Measurements from ENCODE around the gene KANSL1. TPM values are rescaled to one million over a fixed set of nuclear protein-coding genes. Genes with fewer than 3 reads are reported as not detected.

KANSL1 gene
- polyA plus RNA-seq, 1 of the 3 experiments (the other 2 are of a cell fraction): 10.0 TPM

DNA sequence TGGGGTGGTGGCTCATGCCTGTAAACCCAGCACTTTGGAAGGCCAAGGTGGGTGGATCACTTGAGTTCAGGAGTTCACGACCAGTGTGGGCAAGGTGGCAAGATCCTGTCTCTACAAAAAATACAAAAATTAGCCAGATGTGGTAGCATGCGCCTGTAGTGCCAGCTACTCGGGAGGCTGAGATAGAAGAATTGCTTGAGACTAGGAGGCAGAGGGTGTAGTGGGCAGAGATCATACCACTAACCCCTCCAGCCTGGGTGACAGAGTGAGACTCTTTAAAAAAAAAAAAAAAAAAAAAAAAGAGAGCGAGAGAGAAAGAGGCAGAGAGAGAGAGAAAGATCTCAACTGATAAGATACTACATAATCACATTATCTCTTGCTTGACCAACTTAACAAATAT, 45.9 kb downstream of the KANSL1 start:
- Histone ChIP-seq H3K79me2 (ENCODE audit: insufficient read depth) (peaks cover 100% of the 10 kb centered on the region), H3K4me1 (ENCODE audit: control insufficient read depth in 1 of 2, insufficient read depth in 2 of 2, low read depth in 1 of 2, low read length in 1 of 2) (peaks cover 9 to 18% of the 10 kb centered on the region in 2 experiments; a peak in 3 of 4 replicates), H2AFZ (ENCODE audit: low read depth) (no peak overlapping the region), H3K4me2 (no peak overlapping the region), H3F3A (replicated peaks; ENCODE audit: insufficient read depth) (peaks cover 6% of the 10 kb centered on the region), H3K27me3 (ENCODE audit: insufficient read depth) (no peaks in the 10 kb centered on the region), H4K20me1 (ENCODE audit: insufficient read depth) (peaks cover 98% of the 10 kb centered on the region), H3K27ac (ENCODE audit: low read depth in 2 of 2, low read length in 1 of 2) (no peak overlapping the region), H3K9ac (no peak overlapping the region), H3K4me3 (ENCODE audit: low read depth in 2 of 2, low read length in 1 of 2) (no peak overlapping the region), H3K36me3 (replicated peaks in 1 of 2; ENCODE audit: control insufficient read depth in 1 of 2, insufficient read depth in 2 of 2, low read length in 1 of 2) (peaks cover 0 to 7% of the 10 kb centered on the region in 2 experiments), H3K9me3 (no peaks in the 10 kb centered on the region), H3K9me2 (no peaks in the 10 kb centered on the region)
- CTCF ChIA-PET: interaction anchor here (0.6 to 1.0 kb wide), 2 partner anchors 8 to 17 kb away, joined by 3 to 4 read pairs; no protein-coding TSS in a partner anchor
- TF ChIP-seq YY1 (IDR thresholded peaks at IDR 0.05; ENCODE audit: low read depth) (no peak), MEF2A (IDR thresholded peaks at IDR 0.05; ENCODE audit: borderline replicate concordance, low read depth) (no peak), TEAD4 (IDR thresholded peaks at IDR 0.05; ENCODE audit: borderline replicate concordance, insufficient read depth) (no peak), NRF1 (IDR thresholded peaks at IDR 0.05; ENCODE audit: low read depth, low read length) (no peak), RFX5 (IDR thresholded peaks at IDR 0.05; ENCODE audit: low read length) (no peak), NFIC (IDR thresholded peaks at IDR 0.05; ENCODE audit: borderline replicate concordance) (no peak), SMC3 (IDR thresholded peaks at IDR 0.05; ENCODE audit: low read depth, low read length) (no peak)
- TF ChIP-seq, protein P1, sequence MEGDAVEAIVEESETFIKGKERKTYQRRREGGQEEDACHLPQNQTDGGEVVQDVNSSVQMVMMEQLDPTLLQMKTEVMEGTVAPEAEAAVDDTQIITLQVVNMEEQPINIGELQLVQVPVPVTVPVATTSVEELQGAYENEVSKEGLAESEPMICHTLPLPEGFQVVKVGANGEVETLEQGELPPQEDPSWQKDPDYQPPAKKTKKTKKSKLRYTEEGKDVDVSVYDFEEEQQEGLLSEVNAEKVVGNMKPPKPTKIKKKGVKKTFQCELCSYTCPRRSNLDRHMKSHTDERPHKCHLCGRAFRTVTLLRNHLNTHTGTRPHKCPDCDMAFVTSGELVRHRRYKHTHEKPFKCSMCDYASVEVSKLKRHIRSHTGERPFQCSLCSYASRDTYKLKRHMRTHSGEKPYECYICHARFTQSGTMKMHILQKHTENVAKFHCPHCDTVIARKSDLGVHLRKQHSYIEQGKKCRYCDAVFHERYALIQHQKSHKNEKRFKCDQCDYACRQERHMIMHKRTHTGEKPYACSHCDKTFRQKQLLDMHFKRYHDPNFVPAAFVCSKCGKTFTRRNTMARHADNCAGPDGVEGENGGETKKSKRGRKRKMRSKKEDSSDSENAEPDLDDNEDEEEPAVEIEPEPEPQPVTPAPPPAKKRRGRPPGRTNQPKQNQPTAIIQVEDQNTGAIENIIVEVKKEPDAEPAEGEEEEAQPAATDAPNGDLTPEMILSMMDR (IDR thresholded peaks at IDR 0.05): no peak
- no peak for DNase-seq
- WGBS (ENCODE audit: low lambda C conversion rate): 91% methylated on average over 4 of the region's 4 CpGs
- POLR2A ChIA-PET: no interaction called here

DNA sequence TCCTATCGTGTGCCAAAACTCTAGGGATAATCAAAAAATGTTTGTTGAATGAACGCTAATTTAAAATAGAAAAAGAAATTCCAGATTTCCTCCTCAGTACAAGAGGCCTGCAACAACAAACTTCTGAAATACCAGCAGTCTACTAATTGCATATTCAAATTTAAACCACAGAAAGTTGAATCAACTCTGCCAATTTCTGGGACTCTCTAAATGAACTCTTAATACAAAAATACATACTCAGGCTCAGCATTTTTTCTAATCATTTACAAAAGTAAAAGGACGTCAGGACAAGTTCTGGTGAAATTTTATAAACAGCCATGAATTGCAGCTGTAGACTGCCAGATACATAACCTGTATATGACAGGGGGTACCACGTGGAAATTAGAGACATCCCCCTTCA, 49.0 kb downstream of the KANSL1 start:
- H3F3A ChIP-seq (replicated peaks; ENCODE audit: insufficient read depth): peaks cover 18% of the 10 kb centered on the region
- no peak overlapping the region for H3K4me2 ChIP-seq
- no peaks in the 10 kb centered on the region for H3K9me2 ChIP-seq
- ChIA-PET POLR2A (interaction anchor here (0.7 kb wide), 1 partner anchor 126 kb away, joined by 3 read pairs; no protein-coding TSS in a partner anchor), CTCF (interaction anchor here (2.5 kb wide), 1 partner anchor 11 kb away, joined by 11 read pairs; no protein-coding TSS in a partner anchor)
- peaks cover 98% of the 10 kb centered on the region for H4K20me1 ChIP-seq (ENCODE audit: insufficient read depth)
- peaks cover 0 to 13% of the 10 kb centered on the region in 2 experiments for H3K36me3 ChIP-seq (replicated peaks in 1 of 2; ENCODE audit: control insufficient read depth in 1 of 2, insufficient read depth in 2 of 2, low read length in 1 of 2)
- WGBS (ENCODE audit: low lambda C conversion rate): 87% methylated on average over 4 of the region's 4 CpGs
- H3K4me3 ChIP-seq (ENCODE audit: low read depth in 2 of 2, low read length in 1 of 2): no peak overlapping the region
- H3K27me3 ChIP-seq (ENCODE audit: insufficient read depth): no peaks in the 10 kb centered on the region
- TF ChIP-seq FOSL2 (IDR thresholded peaks at IDR 0.05; ENCODE audit: borderline replicate concordance, low read depth): no peak
- TF ChIP-seq TEAD4 (IDR thresholded peaks at IDR 0.05; ENCODE audit: borderline replicate concordance, insufficient read depth): no peak
- TF ChIP-seq SIN3A (IDR thresholded peaks at IDR 0.05; ENCODE audit: borderline replicate concordance, low read depth, low read length): no peak
- H3K9me3 ChIP-seq: no peaks in the 10 kb centered on the region
- no peak overlapping the region for H2AFZ ChIP-seq (ENCODE audit: low read depth)
- no peaks in the 10 kb centered on the region; a peak in 3 of 4 replicates for H3K4me1 ChIP-seq (ENCODE audit: control insufficient read depth in 1 of 2, insufficient read depth in 2 of 2, low read depth in 1 of 2, low read length in 1 of 2)
- no peak overlapping the region for H3K9ac ChIP-seq
- H3K27ac ChIP-seq (ENCODE audit: low read depth in 2 of 2, low read length in 1 of 2): no peak overlapping the region
- DNase-seq: no peak
- peaks cover 100% of the 10 kb centered on the region for H3K79me2 ChIP-seq (ENCODE audit: insufficient read depth)
